Mammary epithelial cell (primary cell): Measurements from ENCODE around the gene SUB1.

Experiments
- EZH2 ChIP-seq: IDR thresholded peaks from 2 replicates; pipeline ENCODE4 v1.6.1; 2012; ENCODE audit warnings: low read length, inconsistent platforms, borderline replicate concordance
- TF ChIP-seq, protein P1 (sequence below), 2 donors: IDR thresholded peaks in 1 of 2; conservative IDR thresholded peaks in 1 of 2; 2 replicates each; pipeline ENCODE4 v1.5.1; 2011 to 2012; ENCODE audit warnings: inconsistent platforms in 2 of 2, low read length in 2 of 2, mild to moderate bottlenecking in 2 of 2, control low read depth in 1 of 2, low read depth in 1 of 2; ENCODE audit not compliant: insufficient read depth in 1 of 2; ENCODE audit errors: extremely low read depth in 1 of 2

DNA sequence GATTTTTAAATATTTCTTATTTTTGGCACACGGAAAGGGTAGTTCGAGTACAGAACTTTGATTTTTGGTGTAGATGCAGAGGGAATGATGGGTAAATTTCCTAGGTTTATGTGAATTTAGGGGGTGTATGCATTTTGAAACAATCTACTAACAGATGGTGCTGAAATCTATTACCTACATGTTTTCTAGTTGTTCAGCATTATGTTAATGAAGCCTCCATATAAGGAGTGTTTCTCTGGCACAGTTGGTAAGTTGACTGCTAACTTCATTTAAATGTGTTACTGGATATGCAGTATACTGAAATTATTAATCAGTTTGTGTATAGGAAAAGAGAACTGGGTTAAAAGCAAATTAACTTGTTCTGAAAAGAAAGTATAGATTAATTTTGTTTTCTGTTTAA lies 17.5 kb downstream of the SUB1 start:
- TF ChIP-seq, protein P1, sequence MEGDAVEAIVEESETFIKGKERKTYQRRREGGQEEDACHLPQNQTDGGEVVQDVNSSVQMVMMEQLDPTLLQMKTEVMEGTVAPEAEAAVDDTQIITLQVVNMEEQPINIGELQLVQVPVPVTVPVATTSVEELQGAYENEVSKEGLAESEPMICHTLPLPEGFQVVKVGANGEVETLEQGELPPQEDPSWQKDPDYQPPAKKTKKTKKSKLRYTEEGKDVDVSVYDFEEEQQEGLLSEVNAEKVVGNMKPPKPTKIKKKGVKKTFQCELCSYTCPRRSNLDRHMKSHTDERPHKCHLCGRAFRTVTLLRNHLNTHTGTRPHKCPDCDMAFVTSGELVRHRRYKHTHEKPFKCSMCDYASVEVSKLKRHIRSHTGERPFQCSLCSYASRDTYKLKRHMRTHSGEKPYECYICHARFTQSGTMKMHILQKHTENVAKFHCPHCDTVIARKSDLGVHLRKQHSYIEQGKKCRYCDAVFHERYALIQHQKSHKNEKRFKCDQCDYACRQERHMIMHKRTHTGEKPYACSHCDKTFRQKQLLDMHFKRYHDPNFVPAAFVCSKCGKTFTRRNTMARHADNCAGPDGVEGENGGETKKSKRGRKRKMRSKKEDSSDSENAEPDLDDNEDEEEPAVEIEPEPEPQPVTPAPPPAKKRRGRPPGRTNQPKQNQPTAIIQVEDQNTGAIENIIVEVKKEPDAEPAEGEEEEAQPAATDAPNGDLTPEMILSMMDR (conservative IDR thresholded peaks at IDR 0.05 in 1 of 2, IDR thresholded peaks at IDR 0.05 in 1 of 2; ENCODE audit: extremely low read depth in 1 of 2, insufficient read depth in 1 of 2, low read depth in 1 of 2, low read length in 2 of 2), result no peak
- no peak for TF ChIP-seq EZH2
